Smooth muscle cell of the pulmonary artery (primary cell): ENCODE results near the gene APOL5. TPM values are rescaled to one million over a fixed set of nuclear protein-coding genes. Genes with fewer than 3 reads are reported as not detected.

Source experiments
- total RNA-seq: library from RNA; depleted of rRNA; stranded (reverse); fragments of >200 nt; gene quantifications from 2 replicates; pipeline ENCODE4 v1.2.3, GENCODE V29; 2014

The APOL5 gene, protein sequence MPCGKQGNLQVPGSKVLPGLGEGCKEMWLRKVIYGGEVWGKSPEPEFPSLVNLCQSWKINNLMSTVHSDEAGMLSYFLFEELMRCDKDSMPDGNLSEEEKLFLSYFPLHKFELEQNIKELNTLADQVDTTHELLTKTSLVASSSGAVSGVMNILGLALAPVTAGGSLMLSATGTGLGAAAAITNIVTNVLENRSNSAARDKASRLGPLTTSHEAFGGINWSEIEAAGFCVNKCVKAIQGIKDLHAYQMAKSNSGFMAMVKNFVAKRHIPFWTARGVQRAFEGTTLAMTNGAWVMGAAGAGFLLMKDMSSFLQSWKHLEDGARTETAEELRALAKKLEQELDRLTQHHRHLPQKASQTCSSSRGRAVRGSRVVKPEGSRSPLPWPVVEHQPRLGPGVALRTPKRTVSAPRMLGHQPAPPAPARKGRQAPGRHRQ
- 0.46 TPM in 1 of 2 replicates, not detected in the other for total RNA-seq

DNA sequence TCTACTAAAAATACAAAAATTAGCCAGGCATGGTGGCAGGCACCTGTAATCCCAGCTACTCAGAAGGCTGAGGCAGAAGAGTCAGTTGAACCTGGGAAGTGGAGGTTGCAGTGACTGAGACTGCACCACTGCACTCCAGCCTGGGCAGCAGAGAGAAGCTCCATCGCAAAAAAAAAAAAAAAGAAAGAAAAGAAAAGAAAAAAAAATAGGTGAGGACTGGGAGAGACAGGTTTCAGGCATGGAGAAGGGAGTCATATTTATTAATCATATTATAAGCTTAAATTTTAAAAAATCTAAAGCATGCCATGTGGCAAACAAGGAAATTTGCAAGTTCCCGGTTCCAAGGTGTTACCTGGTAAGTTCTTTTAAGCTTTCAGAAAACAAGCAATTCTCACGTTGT, at the start of gene APOL5:
Gene APOL5 (plus strand): TSS at position 301 of the 400 bp plus-strand sequence. CDS start 0 bp downstream, at position 301.

Other genes with a start within 250 kb of the APOL5 start
- gene RASD2, start 177.0 kb upstream of the APOL5 start, total RNA-seq = 0.65 and 2.7 TPM in 2 replicates
- 0.39 TPM in 1 of 2 replicates, not detected in the other for gene MB, start 100.5 kb upstream of the APOL5 start, total RNA-seq
- gene APOL6, start 69.4 kb upstream of the APOL5 start, total RNA-seq = 9.4 and 34.6 TPM in 2 replicates